ENCODE measurements around the gene AP3S1. TPM values are rescaled to one million over a fixed set of nuclear protein-coding genes. Genes with fewer than 3 reads are reported as not detected.
A peak's percentile ranks its signal among the peaks of the same experiment; 100 is the strongest.

The AP3S1 gene
- total RNA-seq, 1 donor from 2014 or later: 131 TPM

GRCh38 chr5:115831163-115831768 lies 10.5 kb upstream of the AP3S1 start:
- no peak overlapping the region for H3K27ac Mint-ChIP-seq (ENCODE audit: unreplicated experiment)
- peaks cover 1% of the 10 kb centered on the region for H3K9me3 Mint-ChIP-seq (ENCODE audit: unreplicated experiment)
- H3K4me1 Mint-ChIP-seq (ENCODE audit: low read depth, unreplicated experiment): no peaks in the 10 kb centered on the region
- H3K4me3 Mint-ChIP-seq (ENCODE audit: unreplicated experiment): no peak overlapping the region
- peaks cover 15% of the 10 kb centered on the region for H3K36me3 Mint-ChIP-seq (ENCODE audit: unreplicated experiment)
- H3K27me3 Mint-ChIP-seq (ENCODE audit: unreplicated experiment): peaks cover 2% of the 10 kb centered on the region
- peak; percentile 29 for DNase-seq
- peak; percentile 85 for TF ChIP-seq CTCF (IDR thresholded peaks at IDR 0.05; ENCODE audit: partially characterized antibody, unreplicated experiment)

GRCh38 chr5:115835481-115835880 lies 6.3 kb upstream of the AP3S1 start:
- Mint-ChIP-seq H3K4me3 (ENCODE audit: unreplicated experiment) (no peak overlapping the region), H3K36me3 (ENCODE audit: unreplicated experiment) (no peaks in the 10 kb centered on the region), H3K27ac (ENCODE audit: unreplicated experiment) (no peak overlapping the region), H3K4me1 (ENCODE audit: low read depth, unreplicated experiment) (peaks cover 11% of the 10 kb centered on the region), H3K9me3 (ENCODE audit: unreplicated experiment) (no peaks in the 10 kb centered on the region), H3K27me3 (ENCODE audit: unreplicated experiment) (no peaks in the 10 kb centered on the region)
- no peak for DNase-seq
- no peak for TF ChIP-seq CTCF (IDR thresholded peaks at IDR 0.05; ENCODE audit: partially characterized antibody, unreplicated experiment)

GRCh38 chr5:115838885-115839518 lies 2.7 kb upstream of the AP3S1 start:
- H3K36me3 Mint-ChIP-seq (ENCODE audit: unreplicated experiment): no peaks in the 10 kb centered on the region
- DNase-seq: no peak
- H3K4me1 Mint-ChIP-seq (ENCODE audit: low read depth, unreplicated experiment): peaks cover 21% of the 10 kb centered on the region
- H3K9me3 Mint-ChIP-seq (ENCODE audit: unreplicated experiment): peaks cover 11% of the 10 kb centered on the region
- peak overlapping the region; percentile 96 for H3K4me3 Mint-ChIP-seq (ENCODE audit: unreplicated experiment)
- H3K27ac Mint-ChIP-seq (ENCODE audit: unreplicated experiment): no peak overlapping the region
- peaks cover 2% of the 10 kb centered on the region for H3K27me3 Mint-ChIP-seq (ENCODE audit: unreplicated experiment)
- peak; percentile 74 for TF ChIP-seq CTCF (IDR thresholded peaks at IDR 0.05; ENCODE audit: partially characterized antibody, unreplicated experiment)

GRCh38 chr5:115840873-115841272 lies 862 bp upstream of the AP3S1 start:
- DNase-seq: no peak
- H3K4me1 Mint-ChIP-seq (ENCODE audit: low read depth, unreplicated experiment): peaks cover 34% of the 10 kb centered on the region
- peaks cover 2% of the 10 kb centered on the region for H3K27me3 Mint-ChIP-seq (ENCODE audit: unreplicated experiment)
- peaks cover 11% of the 10 kb centered on the region for H3K9me3 Mint-ChIP-seq (ENCODE audit: unreplicated experiment)
- H3K4me3 Mint-ChIP-seq (ENCODE audit: unreplicated experiment): peak overlapping the region; percentile 96
- no peak for TF ChIP-seq CTCF (IDR thresholded peaks at IDR 0.05; ENCODE audit: partially characterized antibody, unreplicated experiment)
- H3K27ac Mint-ChIP-seq (ENCODE audit: unreplicated experiment): peak overlapping the region; percentile 98
- H3K36me3 Mint-ChIP-seq (ENCODE audit: unreplicated experiment): no peaks in the 10 kb centered on the region

Data from glutamatergic neuron (in vitro differentiated cells).